NCI-H510A treated with DMSO at 0.1 percent for 48 hours (cell line): ENCODE results near the gene DHRS1.
"Not testable (repeated sequence)": the region's sequence is repeated elsewhere in the genome, so short reads cannot be mapped to it uniquely, and the experiment has no call there.

Experiments
- DNase-seq: peaks from one replicate; lab custom pipeline; 2025; lab: John Stamatoyannopoulos, UW

The DHRS1 gene

DNA sequence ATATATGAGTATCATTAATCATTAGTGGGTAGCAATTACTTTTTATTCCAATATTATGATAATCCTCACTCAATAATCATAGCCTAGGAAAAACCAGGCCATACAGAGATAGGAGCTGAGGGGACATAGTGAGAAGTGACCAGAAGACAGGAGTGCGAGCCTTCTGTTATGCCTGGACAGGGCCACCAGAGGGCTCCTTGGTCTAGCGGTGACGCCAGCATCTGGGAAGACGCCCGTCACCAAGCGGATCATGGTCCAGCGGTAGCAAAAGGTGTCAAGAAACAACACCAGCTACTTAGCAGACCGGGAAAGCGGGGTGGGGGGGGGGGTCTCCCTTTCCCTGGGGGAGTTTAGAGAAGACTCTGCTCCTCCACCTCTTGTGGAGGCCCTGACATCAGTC is 28.3 kb upstream of the DHRS1 start:
- DNase-seq: not testable (repeated sequence)

DNA sequence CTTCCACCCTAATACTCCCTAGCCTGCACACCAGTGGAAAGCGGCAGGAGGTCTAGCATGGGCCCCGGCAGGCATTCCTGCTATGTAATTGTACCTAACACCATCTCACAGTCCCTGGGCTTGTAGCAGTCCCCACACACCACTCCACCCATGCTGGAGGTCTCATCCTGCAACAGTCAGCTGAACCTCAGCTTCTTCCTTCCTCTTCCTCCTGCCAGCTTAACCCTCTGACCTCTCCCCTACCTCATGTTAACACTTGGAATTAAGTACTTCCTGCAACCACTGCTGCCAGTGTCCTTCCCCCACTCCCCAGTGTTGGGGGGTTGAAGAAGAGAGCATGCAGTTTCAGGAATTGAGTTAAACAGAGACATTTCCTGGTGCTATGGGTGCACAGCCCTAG is 27.7 kb upstream of the DHRS1 start:
- no peak for DNase-seq

DNA sequence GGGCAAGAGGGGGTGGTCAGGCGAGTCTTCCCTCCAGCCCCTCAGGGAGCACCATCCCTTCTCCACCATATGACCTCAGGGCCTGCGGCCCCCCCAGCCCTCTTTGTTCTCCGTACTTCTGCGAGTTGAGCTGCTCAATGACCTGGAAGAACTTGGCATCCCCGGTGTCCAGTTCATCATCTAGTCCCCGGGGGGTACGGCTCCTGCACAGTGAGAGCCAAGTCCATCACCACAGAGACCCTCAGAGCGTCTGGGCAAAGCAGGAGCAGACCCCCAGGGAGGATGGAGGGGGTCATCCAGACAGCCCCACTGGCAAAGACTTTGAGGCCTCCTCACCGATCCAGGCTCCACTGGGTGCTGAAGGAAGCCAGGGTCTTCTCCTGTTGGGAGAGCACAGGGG is 26.4 kb upstream of the DHRS1 start:
- DNase-seq: no peak

DNA sequence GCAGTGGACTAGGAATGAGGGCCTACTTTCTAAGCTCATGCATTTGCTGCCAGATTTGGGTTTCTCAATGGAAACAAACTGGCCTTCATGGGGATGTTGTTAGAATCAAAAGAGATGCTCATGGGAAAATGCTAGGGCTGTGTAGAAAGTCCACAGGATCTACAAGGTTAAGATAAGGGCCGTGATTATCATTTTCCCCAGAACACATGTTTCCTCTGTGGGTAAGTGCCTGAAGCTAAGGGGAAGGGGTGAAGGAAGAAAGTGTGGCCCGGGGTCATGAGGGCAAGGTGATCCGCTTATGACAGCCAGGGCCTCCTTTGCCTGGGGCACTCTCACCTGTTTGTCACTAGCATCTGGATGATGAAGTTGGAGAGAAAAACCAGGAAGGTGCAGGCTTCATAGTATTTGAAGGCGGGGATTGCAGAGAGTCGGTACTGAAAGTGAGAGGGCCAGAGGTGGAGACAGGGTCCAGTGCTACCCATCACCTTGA is 25.5 kb upstream of the DHRS1 start:
- DNase-seq: no peak

DNA sequence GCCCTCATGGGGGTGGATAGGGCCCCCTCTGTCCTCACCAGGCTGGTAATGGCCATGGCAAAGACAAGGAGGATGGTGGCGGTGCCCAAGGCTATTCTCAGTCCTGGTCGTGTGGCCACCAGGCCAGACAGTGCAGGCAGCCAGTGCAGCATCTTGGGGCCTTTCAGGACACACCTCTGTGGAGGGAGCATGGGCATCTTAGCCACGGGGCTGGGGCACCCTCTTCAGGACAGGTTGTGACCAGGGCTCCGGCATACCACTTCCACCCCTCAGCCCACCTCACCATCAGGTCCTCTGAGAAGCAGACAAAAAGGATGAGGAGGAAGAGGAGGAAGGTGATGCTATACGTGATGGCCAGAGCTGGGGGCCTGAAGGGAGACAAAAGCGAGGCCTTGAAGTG is 24.4 kb upstream of the DHRS1 start:
- no peak for DNase-seq

DNA sequence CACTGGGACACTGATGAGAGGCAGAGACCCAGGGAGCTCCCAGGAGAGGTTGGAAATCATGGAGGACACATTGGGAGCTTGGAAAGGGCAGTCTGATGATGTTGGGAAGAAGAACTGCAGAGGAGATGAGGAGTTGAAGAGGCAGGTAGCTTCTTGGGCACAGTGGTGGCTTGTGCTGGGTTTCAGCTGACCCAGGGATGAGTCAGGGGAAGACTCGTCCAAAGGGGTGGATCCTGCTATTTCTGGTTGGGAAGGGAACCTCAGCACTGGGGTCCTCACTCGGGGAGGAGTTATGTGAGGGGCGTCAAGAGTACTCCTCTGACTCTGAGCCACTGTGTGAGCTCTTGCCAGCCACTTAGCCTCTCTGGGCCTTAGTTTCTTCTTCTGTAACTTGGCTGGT is 23.8 kb upstream of the DHRS1 start:
- DNase-seq: no peak

DNA sequence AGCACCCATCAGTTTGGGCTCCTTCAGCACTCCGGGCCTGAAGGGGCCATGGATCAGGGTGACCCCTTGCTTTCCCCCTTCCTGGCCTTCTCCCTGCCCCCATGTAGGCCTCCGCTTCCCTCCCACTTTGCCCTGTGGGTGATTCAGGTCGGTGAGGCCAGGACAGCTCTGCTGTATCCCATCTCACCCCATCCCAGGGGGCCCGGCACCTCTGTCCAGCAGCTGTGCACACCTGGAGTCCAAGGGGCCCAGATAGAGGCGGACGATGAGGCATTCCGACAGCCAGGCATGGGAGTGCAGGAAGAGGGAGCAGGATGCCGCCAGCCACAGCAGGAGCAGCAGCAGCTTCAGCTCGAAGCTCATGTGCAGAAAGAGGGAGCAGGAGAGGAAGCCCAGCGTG is 23.1 kb upstream of the DHRS1 start:
- DNase-seq: no peak

DNA sequence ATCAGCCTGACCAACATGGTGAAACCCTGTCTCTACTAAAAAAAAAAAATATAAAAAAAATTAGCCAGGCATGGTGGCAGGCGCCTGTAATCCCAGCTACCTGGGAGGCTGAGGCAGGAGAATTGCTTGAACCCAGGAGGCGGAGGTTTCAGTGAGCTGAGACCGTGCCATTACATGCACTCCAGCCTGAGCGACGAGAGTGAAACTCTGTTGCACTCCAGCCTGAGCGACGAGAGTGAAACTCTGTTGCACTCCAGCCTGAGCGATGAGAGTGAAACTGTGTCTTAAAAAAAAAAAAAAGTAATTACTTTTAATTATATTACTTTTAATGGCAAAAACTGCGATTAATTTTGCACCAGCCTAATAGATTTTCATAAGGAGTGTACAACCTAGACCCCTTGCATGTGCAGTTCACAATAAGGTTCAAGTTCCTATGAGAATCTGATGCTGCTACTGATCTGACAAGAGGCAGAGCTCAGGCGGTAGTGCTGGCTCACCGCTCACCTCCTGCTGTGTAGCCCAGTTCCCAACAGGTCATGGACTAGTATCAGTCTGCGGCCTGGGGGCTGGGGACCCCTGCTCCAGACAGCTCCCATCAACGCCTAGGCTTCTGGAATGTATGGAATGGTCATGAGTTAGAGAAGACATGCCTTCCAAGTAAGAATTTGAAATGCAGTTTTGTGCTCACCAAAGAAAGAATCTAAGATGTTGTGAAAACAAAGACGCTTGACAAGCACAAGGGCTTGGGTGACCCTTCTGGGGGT is 21.8 kb upstream of the DHRS1 start:
- DNase-seq: no peak

DNA sequence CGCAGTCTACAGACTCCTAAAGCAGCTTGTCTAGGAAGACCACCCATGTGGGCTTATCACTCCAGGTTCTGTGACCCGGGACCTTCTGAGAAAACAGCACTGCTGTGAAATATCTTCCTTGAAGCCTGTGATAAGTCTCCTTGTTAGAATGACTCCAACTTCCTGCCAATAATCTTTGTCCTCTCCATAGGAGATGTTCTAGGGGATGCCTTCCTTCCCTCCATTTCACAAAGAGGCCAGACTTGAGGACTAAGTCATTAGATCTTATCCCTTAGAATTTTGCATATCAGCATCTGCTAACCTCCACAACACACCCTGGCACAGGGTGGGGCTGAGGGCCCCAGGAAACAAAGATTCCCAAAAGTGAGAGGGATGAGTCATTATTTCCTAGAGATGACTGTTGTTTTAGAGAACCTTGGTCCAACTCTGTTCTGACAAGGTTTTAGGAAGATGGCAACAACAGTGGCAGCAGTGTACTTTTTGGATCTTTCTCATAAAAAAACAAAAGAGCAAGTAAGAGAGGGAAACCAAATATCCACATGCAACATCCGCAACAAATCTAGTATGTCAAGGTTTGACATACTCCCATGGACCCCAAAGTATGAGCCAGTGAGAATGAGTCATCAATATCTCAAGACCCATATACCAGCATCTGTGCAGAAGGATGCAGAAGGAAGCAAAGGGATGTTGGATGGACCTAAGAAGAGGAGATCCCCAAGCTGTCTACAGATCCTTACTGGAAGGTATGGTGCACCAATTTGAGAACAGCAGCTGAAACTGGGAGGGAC is 17.8 kb upstream of the DHRS1 start:
- no peak for DNase-seq

DNA sequence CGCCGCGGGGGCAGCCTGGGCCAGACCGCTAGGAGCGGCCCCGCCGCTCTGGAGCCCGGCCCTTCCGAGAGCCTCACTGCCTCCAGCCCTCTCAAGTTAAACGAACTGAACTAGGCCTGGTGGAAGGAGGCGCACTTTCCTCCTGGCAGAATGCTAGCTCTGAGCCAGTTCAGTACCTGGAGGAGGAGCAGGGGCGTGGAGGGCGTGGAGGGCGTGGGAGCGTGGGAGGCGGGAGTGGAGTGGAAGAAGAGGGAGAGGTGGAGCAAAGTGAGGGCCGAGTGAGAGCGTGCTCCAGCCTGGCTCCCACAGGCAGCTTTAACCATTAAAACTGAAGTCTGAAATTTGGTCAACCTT is 17.0 kb upstream of the DHRS1 start:
- no peak for DNase-seq

DNA sequence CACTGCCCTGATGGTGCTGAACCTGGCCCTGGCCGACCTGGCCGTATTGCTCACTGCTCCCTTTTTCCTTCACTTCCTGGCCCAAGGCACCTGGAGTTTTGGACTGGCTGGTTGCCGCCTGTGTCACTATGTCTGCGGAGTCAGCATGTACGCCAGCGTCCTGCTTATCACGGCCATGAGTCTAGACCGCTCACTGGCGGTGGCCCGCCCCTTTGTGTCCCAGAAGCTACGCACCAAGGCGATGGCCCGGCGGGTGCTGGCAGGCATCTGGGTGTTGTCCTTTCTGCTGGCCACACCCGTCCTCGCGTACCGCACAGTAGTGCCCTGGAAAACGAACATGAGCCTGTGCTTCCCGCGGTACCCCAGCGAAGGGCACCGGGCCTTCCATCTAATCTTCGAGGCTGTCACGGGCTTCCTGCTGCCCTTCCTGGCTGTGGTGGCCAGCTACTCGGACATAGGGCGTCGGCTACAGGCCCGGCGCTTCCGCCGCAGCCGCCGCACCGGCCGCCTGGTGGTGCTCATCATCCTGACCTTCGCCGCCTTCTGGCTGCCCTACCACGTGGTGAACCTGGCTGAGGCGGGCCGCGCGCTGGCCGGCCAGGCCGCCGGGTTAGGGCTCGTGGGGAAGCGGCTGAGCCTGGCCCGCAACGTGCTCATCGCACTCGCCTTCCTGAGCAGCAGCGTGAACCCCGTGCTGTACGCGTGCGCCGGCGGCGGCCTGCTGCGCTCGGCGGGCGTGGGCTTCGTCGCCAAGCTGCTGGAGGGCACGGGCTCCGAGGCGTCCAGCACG is 16.4 kb upstream of the DHRS1 start:
- DNase-seq: no peak

DNA sequence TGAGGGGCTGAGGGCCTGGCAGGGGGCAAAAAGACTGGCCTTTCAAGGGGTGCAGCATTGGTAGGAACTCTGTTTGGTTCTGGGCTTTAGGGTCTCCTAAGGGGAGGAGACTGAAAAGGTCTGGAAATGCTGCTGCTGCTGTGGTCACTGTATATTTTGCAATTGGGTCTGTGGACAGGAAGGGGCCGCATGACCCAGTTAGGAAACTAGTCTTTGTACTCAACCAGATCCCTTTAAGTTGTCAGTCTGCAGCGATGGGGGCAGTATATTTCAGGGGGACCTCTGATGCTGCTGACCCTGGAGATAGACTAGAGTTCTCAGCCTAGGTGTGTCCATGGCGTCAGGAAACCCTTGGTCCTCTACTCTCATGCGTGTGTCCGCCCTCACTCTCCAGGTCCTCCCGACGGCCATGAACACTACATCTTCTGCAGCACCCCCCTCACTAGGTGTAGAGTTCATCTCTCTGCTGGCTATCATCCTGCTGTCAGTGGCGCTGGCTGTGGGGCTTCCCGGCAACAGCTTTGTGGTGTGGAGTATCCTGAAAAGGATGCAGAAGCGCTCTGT is 15.7 kb upstream of the DHRS1 start:
- no peak for DNase-seq

DNA sequence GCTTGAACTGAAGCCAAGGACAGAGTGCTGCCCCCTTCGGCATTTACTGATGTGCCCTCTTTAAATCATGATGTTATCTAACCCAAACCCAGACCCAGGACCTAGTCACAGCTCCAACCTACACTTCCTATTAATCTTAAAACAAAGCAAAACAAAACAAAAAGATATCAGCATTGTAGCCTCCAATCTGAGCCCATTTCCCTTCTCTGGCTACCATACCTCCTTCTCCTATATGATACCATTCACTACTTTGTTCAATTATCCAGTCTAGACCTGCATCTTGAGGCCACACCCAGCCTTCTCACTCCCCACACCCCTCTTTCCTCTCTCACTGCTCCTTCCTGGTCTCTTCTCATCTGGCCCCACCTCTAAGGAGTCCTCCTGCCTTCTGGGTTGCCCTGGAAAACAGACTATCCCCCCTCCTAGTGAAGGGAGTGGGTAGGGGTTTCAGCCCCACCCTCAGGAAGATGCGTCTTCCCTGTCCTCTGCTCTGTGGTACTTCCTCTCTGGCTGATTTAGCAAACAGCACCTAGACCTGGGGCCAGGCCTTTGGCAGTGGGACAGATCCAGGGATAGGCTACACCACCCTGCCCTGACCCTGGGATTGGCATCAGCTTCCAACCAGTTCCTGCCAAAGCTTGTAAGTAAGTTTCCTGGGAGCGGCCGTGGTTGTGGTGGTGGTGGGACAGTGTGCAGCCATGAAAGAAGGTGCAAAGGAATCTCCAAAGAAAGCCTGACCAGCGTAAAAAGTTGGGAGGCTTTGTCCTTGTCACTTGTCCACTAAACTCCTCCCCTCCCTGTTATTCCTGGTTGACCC is 15.0 kb upstream of the DHRS1 start:
- DNase-seq: no peak

DNA sequence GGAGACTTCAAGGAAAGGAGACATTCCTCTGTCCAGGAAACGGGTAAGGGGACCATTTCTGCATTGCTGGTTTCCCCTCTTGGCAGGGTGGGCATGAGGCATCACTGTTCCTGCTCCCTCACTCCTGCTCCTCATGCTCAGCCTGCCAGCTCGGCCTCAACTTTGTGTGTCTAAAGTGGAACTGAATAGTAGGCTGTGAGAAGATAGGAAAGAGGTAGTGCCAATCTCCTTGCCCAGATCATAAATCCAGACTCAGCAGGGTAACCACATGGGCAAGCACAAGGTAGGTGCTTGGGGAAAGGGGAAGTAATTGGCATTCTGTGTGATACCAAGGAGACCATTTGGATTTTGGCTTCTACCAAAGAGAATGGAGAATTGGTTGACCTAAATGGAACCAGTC is 14.3 kb upstream of the DHRS1 start:
- no peak for DNase-seq

DNA sequence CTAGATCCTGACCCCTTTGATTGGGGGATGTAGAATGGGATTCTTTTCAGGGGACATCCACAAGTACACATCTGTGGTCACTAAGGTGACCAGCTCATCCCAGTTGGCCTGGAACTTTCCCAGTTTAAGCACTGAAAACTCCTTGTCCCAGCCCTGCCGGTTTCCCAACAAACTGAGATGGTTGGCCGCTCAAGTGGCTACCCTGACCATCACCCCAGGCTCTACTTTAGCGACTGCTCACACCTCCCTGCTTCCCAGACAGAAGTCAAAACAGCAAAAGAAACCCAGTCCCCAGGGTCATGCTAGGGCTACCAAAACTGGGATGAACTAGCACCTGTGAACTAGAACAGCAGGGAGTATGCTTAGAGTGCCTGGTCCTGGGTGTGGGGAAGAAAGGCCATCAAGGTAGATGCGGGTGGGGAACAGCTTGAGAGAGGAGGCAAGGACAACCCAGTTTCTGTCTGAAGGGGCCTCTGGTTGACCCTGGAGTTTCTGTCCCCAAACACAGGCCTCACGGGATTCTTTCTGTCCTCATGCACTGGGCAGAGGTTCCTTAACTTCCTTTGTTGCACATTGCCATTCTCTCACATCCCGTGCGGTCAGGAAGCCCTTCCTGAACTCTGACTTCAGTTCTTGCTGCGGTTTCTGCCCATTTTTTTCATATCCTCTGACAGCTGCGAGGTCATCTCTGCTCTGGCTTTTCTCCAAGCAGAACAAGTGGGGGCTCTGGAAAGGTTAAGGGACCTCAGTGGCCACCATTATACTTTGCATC is 13.3 kb upstream of the DHRS1 start:
- DNase-seq: no peak

DNA sequence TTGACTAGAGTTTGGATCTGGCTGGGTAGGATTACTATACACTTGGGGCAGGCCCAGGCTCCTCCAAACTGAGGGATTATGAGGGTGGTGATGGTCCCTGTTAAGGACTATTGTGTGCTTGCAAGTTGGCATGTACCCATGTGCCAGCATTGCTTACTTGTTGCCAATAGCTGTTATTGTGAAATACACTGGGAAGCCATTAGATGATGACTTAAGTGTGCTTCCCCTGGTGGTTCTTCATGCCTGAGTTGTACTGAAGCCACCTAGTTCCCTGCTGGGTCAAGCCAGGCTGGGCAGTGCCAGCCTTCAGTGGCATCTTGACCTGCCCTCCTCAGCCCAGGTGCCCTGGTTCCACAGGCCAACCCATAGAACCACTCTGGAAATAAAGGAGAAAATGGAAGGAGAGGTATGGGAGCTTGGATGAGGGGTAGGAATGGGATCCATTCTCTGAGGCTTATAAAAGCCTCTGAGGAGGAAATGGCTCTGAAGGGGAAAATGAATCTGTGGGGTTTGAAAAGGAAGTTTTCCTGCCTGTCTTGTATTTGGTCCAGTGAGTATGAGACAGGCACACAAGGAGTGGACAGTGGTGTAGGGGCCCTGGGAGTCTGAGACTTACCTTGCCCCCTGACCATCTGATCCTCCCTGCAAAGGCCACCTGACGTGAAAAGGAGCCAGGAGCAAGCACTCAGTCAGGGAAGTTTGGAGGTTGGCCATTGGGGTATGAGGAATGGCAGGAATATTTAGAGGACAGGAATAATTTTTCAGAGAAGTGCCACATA is 12.4 kb upstream of the DHRS1 start:
- DNase-seq: no peak

DNA sequence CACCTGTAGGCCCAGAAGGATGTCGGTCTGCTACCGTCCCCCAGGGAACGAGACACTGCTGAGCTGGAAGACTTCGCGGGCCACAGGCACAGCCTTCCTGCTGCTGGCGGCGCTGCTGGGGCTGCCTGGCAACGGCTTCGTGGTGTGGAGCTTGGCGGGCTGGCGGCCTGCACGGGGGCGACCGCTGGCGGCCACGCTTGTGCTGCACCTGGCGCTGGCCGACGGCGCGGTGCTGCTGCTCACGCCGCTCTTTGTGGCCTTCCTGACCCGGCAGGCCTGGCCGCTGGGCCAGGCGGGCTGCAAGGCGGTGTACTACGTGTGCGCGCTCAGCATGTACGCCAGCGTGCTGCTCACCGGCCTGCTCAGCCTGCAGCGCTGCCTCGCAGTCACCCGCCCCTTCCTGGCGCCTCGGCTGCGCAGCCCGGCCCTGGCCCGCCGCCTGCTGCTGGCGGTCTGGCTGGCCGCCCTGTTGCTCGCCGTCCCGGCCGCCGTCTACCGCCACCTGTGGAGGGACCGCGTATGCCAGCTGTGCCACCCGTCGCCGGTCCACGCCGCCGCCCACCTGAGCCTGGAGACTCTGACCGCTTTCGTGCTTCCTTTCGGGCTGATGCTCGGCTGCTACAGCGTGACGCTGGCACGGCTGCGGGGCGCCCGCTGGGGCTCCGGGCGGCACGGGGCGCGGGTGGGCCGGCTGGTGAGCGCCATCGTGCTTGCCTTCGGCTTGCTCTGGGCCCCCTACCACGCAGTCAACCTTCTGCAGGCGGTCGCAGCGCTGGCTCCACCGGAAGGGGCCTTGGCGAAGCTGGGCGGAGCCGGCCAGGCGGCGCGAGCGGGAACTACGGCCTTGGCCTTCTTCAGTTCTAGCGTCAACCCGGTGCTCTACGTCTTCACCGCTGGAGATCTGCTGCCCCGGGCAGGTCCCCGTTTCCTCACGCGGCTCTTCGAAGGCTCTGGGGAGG is 11.3 kb upstream of the DHRS1 start, which contains the start of gene LTB4R:
TSS of gene LTB4R (plus strand) at position 857 of the 959 bp plus-strand sequence. CDS start 4,150 bp downstream, outside the sequence.
- DNase-seq: no peak

DNA sequence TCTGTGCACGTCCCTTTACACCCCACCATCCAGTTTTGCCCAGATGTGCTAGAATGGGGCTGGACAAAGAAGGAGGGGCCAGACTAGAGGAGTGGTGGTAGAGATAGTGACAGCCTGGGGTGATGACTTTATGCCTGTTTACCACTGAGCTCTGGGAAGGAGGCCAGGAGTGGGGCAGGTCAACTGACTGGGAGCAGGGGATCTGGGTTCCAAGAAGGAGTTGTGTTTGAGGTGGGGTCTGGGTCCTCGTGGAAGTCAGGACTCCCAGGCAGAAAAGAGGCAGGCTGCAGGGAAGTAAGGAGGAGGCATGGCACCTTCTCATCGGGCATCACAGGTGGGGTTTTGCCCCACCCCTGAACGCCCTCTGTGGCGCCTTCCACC is 10.7 kb upstream of the DHRS1 start:
- no peak for DNase-seq
